Heart left ventricle (tissue), 16 donors: ENCODE measurements around the gene GOT2. TPM values are rescaled to one million over a fixed set of nuclear protein-coding genes. Genes with fewer than 3 reads are reported as not detected.
A peak's percentile ranks its signal among the peaks of the same experiment; 100 is the strongest.
"Not testable (repeated sequence)": the region's sequence is repeated elsewhere in the genome, so short reads cannot be mapped to it uniquely, and the experiment has no call there.

ENCODE experiments used
- ATAC-seq, 4 donors: fragments of 200-7000 bp; cut with Tn5 transposase; one replicate each; pipeline ENCODE4 v1.9.1; 2020 to 2022; ENCODE audit warnings: moderate library complexity in 4 of 4, mild to moderate bottlenecking in 3 of 4, moderate number of reproducible peaks in 1 of 4
- DNase-seq, 5 donors: peaks; one replicate each; pipeline ENCODE4 v3.0.0-alpha.2; 2020
- H3K27ac ChIP-seq, 12 donors: fragments of 200-600 bp; sonication (generic) in 4 of 12; one replicate each; pipeline versions ENCODE4 v1.5.0 to v1.8.0; 2016 to 2022; ENCODE audit warnings: mild to moderate bottlenecking in 2 of 12
- H3K27me3 ChIP-seq, 9 donors: fragments of 200-600 bp; sonication (generic) in 2 of 9; one replicate each; pipeline versions ENCODE4 v1.5.1 to v1.8.0; 2016 to 2022; ENCODE audit warnings: mild to moderate bottlenecking in 3 of 9
- H3K36me3 ChIP-seq, 9 donors: fragments of 200-600 bp; sonication (generic) in 2 of 9; one replicate each; pipeline versions ENCODE4 v1.5.0 to v1.8.0; 2018 to 2022; ENCODE audit warnings: mild to moderate bottlenecking in 2 of 9
- H3K4me1 ChIP-seq, 12 donors: fragments of 200-600 bp; sonication (generic) in 4 of 12; one replicate each; pipeline versions ENCODE4 v1.5.0 to v1.8.0; 2016 to 2022; ENCODE audit warnings: mild to moderate bottlenecking in 3 of 12
- H3K4me3 ChIP-seq, 12 donors: fragments of 200-600 bp; sonication (generic) in 4 of 12; one replicate each; pipeline versions ENCODE4 v1.5.0 to v1.8.0; 2017 to 2022; ENCODE audit warnings: mild to moderate bottlenecking in 9 of 12, moderate library complexity in 4 of 12
- H3K9me3 ChIP-seq, 12 donors: fragments of 200-600 bp; sonication (generic) in 4 of 12; one replicate each; pipeline versions ENCODE4 v1.5.0 to v1.8.0; 2016 to 2022; ENCODE audit warnings: mild to moderate bottlenecking in 1 of 12
- CTCF ChIP-seq, 12 donors: fragments of 200-600 bp; sonication (generic) in 4 of 12; IDR thresholded peaks; one replicate each; pipeline versions ENCODE4 v1.5.0 to v1.8.0; 2018 to 2022; ENCODE audit warnings: antibody characterized with exemption in 12 of 12, mild to moderate bottlenecking in 5 of 12
- POLR2A ChIP-seq, 2 donors: fragments of 450-650 bp; IDR thresholded peaks; one replicate each; pipeline ENCODE4 v1.6.1; 2017; ENCODE audit warnings: antibody characterized with exemption in 2 of 2, mild to moderate bottlenecking in 2 of 2, moderate library complexity in 2 of 2
- WGBS, 4 donors: extraction: QIAGEN DNeasy Blood & Tissue Kit in 2 of 4; methylation state at CpG; one replicate each; pipeline versions ENCODE4 v1.1.5 to v1.1.7; 2013 to 2018; 5-methylcytosine and 5-hydroxymethylcytosine counted together
- intact Hi-C, 10 donors: fragments of 100-400 bp; cut with DNase I; formaldehyde crosslinking; loops; one replicate each; pipeline versions ENCODE4 v1.11.1 to v1.14.2; 2022
- long read RNA-seq, 3 donors: library from polyadenylated mRNA; unstranded; transcript quantifications; one replicate each; pipeline ENCODE4 v2.0.0, GENCODE V29; 2020 to 2021
- polyA plus RNA-seq, 2 donors: library from polyadenylated mRNA; stranded (reverse); fragments of 200-250 nt; gene quantifications; one replicate each; pipeline ENCODE4 v1.2.3, GENCODE V29; 2013
- total RNA-seq, 9 donors: library from RNA; depleted of rRNA in 2 of 9; stranded (reverse); fragments of >200 nt in 2 of 9; fragmentation: NEBNext Ultra II Directional in 3 of 9; extraction: Animal tissue kit (Norgen Biotek cat#: 25700) in 3 of 9; gene quantifications; one replicate each; pipeline versions ENCODE4 v1.1.0 to v1.2.4, GENCODE V29; 2016 to 2023
- donor health status: ischemic (EF 13 %, LVEDD 7.1; RV severe dilation, severe dysfunction).
- donor health status: healthy with polysubstance abuse.
- donor health status: DM: no; HTN: yes; CAD: no.
- donor health status: DM: no; HTN: no; CAD: no.
- donor health status: ischemic (EF 25% LVEDD 6.9; RV normal size, moderate dysfunction).
- donor health status: ischemic (EF 25% LVEDD 5.7; RV mildly dilated, moderate dysfunction).
- donor health status: healthy.
- donor health status: DM: yes; HTN: yes; CAD: no.
- donor health status: ischemic (EF 35%, LVEDD 5.7; RV mildly dilated, moderate dysfunction).
- donor health status: nonischemic (EF 11% LVEDD 7.7; RV severe dilation, severe dysfunction).
- donor health status: DM: yes; HTN: yes; CAD: no.
- donor health status: PGD.
- donor health status: ischemic (EF 29% LVEDD 5.4; RV normal size, mild dysfunction).
- donor health status: nonischemic (EF 23%, LVEDD 6.1; RV moderate dilation, normal function).

GOT2 gene
- total RNA-seq (100 to 1,000 TPM; 297 to 590 (median 453) TPM), polyA plus RNA-seq (100 to 1,000 TPM; 201 to 338 TPM)
- long read RNA-seq, donor 1, transcript GOT2-201 (10 exons, 2,462 nt) = major isoform, 923 of 1,026 reads
- long read RNA-seq, donor 1, partial matches to known transcripts = 83 of 1,026 reads
- long read RNA-seq, donor 1, other reads (novel, unspliced or antisense) = 20 of 1,026 reads
- long read RNA-seq, donor 2, transcript GOT2-201 (10 exons, 2,462 nt) = major isoform, 3,474 of 3,689 reads
- long read RNA-seq, donor 2, partial matches to known transcripts = 129 of 3,689 reads
- long read RNA-seq, donor 2, other reads (novel, unspliced or antisense) = 83 of 3,689 reads
- long read RNA-seq, donor 3, transcript GOT2-201 (10 exons, 2,462 nt) = major isoform, 509 of 547 reads
- long read RNA-seq, donor 3, partial matches to known transcripts = 23 of 547 reads
- long read RNA-seq, donor 3, other reads (novel, unspliced or antisense) = 15 of 547 reads

- intact Hi-C loops = loop anchor here in 5 of 10 donors (1.0 to 5.0 kb wide), 4 partner anchors 37 to 52 kb away; partner anchors contain the start of gene SLC38A7 (in 3 of the 5)
- H3K4me3 ChIP-seq = peak within 1 kb of the TSS; percentile 40 to 99 (median 88)
These were observed at the start of gene GOT2 for GRCh38 chr16:58733671-58734458. Gene GOT2, minus strand, starts transcription at chr16:58734316. Its CDS starts 88 bp downstream, at chr16:58734228.

GRCh38 chr16:58779291-58779690, 45.2 kb upstream of the GOT2 start:
- DNase-seq, H3K4me1 ChIP-seq, H3K9me3 ChIP-seq, intact Hi-C loops, H3K27me3 ChIP-seq, H3K27ac ChIP-seq, H3K36me3 ChIP-seq, ATAC-seq, H3K4me3 ChIP-seq: not testable (repeated sequence)
- WGBS, 4 donors = 93 to 100% (median 100%) methylated on average over 1 of the region's 1 CpG

More at GRCh38 chr16:58733671-58734458, at the start of gene GOT2:
- peaks cover 6 to 47% (median 22%) of the 10 kb centered on the region in 12 donors for H3K4me1 ChIP-seq
- ATAC-seq = peak; percentile 90 to 98 (median 96)
- 0% methylated on average over 40 to 68 of the region's 68 CpGs for WGBS, 4 donors
- H3K27ac ChIP-seq = peak within 1 kb of the TSS; percentile 74 to 94 (median 87)
- peak; percentile 77 to 98 (median 92) for TF ChIP-seq CTCF (IDR thresholded peaks at IDR 0.05)
- peak in 1 of 2 donors; percentile 22 for TF ChIP-seq POLR2A (IDR thresholded peaks at IDR 0.05)
- no peaks in the 10 kb centered on the region for H3K9me3 ChIP-seq
- H3K27me3 ChIP-seq = no peaks in the 10 kb centered on the region
- DNase-seq = peak; percentile 80 to 92 (median 84)
- peaks cover 0 to 6% (median 0%) of the 10 kb centered on the region in 9 donors for H3K36me3 ChIP-seq

GRCh38 chr16:58773870-58774269, 39.8 kb upstream of the GOT2 start:
- DNase-seq (no peak), ATAC-seq (no peak)
- TF ChIP-seq POLR2A (IDR thresholded peaks at IDR 0.05) (no peak), CTCF (IDR thresholded peaks at IDR 0.05) (no peak)
- intact Hi-C loops = no loop called here
- H3K9me3 ChIP-seq = no peaks in the 10 kb centered on the region
- peaks cover 0 to 5% (median 0%) of the 10 kb centered on the region in 12 donors for H3K4me1 ChIP-seq
- no peaks in the 10 kb centered on the region for H3K27me3 ChIP-seq
- H3K4me3 ChIP-seq = no peak overlapping the region
- no peaks in the 10 kb centered on the region for H3K36me3 ChIP-seq
- H3K27ac ChIP-seq = no peak overlapping the region

GRCh38 chr16:58768145-58768544, 34.0 kb upstream of the GOT2 start:
- WGBS, 4 donors = 50 to 93% (median 82%) methylated on average over 2 of the region's 2 CpGs
- TF ChIP-seq POLR2A (IDR thresholded peaks at IDR 0.05) (no peak), CTCF (IDR thresholded peaks at IDR 0.05) (no peak)
- no peak for ATAC-seq
- Histone ChIP-seq H3K27ac (no peak overlapping the region), H3K27me3 (no peaks in the 10 kb centered on the region), H3K9me3 (no peaks in the 10 kb centered on the region), H3K4me3 (no peak overlapping the region), H3K36me3 (no peaks in the 10 kb centered on the region), H3K4me1 (no peaks in the 10 kb centered on the region)
- DNase-seq = no peak
- intact Hi-C loops = no loop called here
